Liver (tissue), 9 donors: ENCODE results near the gene GMDS. TPM values are rescaled to one million over a fixed set of nuclear protein-coding genes. Genes with fewer than 3 reads are reported as not detected.

Experiments
- DNase-seq: peaks from one replicate; pipeline ENCODE4 v3.0.0-alpha.2; 2017; ENCODE audit warnings: low spot score
- H3K27ac ChIP-seq, 2 donors: one replicate each; pipeline ENCODE4 v1.7.0; 2013; ENCODE audit warnings: inconsistent platforms in 2 of 2, low read length in 2 of 2, control low read depth in 1 of 2, low read depth in 1 of 2, mild to moderate bottlenecking in 1 of 2
- H3K27me3 ChIP-seq, 4 donors: one replicate each; pipeline versions ENCODE4 v1.6.1 to v1.7.0; 2013; ENCODE audit warnings: low read length in 3 of 4, inconsistent platforms in 1 of 4, mild to moderate bottlenecking in 1 of 4, moderate library complexity in 1 of 4; ENCODE audit not compliant: control insufficient read depth in 4 of 4, insufficient read depth in 4 of 4
- H3K36me3 ChIP-seq, 4 donors: one replicate each; pipeline versions ENCODE4 v1.6.1 to v1.7.0; 2013; ENCODE audit warnings: low read length in 3 of 4, mild to moderate bottlenecking in 3 of 4, low read depth in 1 of 4, moderate library complexity in 1 of 4; ENCODE audit not compliant: control insufficient read depth in 4 of 4, insufficient read depth in 3 of 4
- H3K4me1 ChIP-seq, 4 donors: one replicate each; pipeline versions ENCODE4 v1.6.1 to v1.7.0; 2013; ENCODE audit warnings: low read length in 3 of 4, mild to moderate bottlenecking in 3 of 4, moderate library complexity in 1 of 4; ENCODE audit not compliant: control insufficient read depth in 4 of 4, insufficient read depth in 4 of 4
- H3K4me3 ChIP-seq, 3 donors: one replicate each; pipeline versions ENCODE4 v1.6.1 to v1.7.0; 2013; ENCODE audit warnings: low read length in 3 of 3, control low read depth in 1 of 3, low read depth in 1 of 3, mild to moderate bottlenecking in 1 of 3
- H3K9ac ChIP-seq, 2 donors: one replicate each; pipeline ENCODE4 v1.7.0; 2013; ENCODE audit warnings: low read length in 2 of 2, mild to moderate bottlenecking in 2 of 2, moderate library complexity in 2 of 2, control low read depth in 1 of 2, low read depth in 1 of 2
- H3K9me3 ChIP-seq, 4 donors: one replicate each; pipeline versions ENCODE4 v1.6.1 to v1.7.0; 2013; ENCODE audit warnings: low read length in 3 of 4; ENCODE audit not compliant: control insufficient read depth in 4 of 4
- ATF3 ChIP-seq: IDR thresholded peaks from 2 replicates; pipeline ENCODE4 v1.6.1; 2016; ENCODE audit warnings: antibody characterized with exemption
- CTCF ChIP-seq: fragments of 150-350 bp; IDR thresholded peaks from 2 replicates; pipeline ENCODE4 v1.5.1; 2017; ENCODE audit warnings: improper control_type of control experiment, low read depth, low read length; ENCODE audit not compliant: missing input control
- EGR1 ChIP-seq, 2 donors: IDR thresholded peaks; 2 replicates each; pipeline ENCODE4 v1.6.1; 2016 to 2018; ENCODE audit warnings: antibody characterized with exemption in 2 of 2, low read depth in 2 of 2
- FOXA2 ChIP-seq: IDR thresholded peaks from 2 replicates; pipeline ENCODE4 v1.6.1; 2016; ENCODE audit warnings: antibody characterized with exemption
- GABPA ChIP-seq, 2 donors: IDR thresholded peaks in 1 of 2; conservative IDR thresholded peaks in 1 of 2; 2 replicates each; pipeline ENCODE4 v1.6.1; 2016; ENCODE audit warnings: antibody characterized with exemption in 2 of 2, mild to moderate bottlenecking in 1 of 2, moderate library complexity in 1 of 2
- HNF4A ChIP-seq, 2 donors: conservative IDR thresholded peaks; 2 replicates each; pipeline ENCODE4 v1.6.1; 2016; ENCODE audit warnings: antibody characterized with exemption in 2 of 2, mild to moderate bottlenecking in 2 of 2
- HNF4G ChIP-seq: IDR thresholded peaks from 2 replicates; pipeline ENCODE4 v1.6.1; 2016; ENCODE audit warnings: antibody characterized with exemption
- NR2F2 ChIP-seq: IDR thresholded peaks from 2 replicates; pipeline ENCODE4 v1.6.1; 2016; ENCODE audit warnings: antibody characterized with exemption
- RAD21 ChIP-seq, 2 donors: IDR thresholded peaks; 2 replicates each; pipeline ENCODE4 v1.6.1; 2016; ENCODE audit warnings: antibody characterized with exemption in 2 of 2, mild to moderate bottlenecking in 2 of 2
- REST ChIP-seq: IDR thresholded peaks from 2 replicates; pipeline ENCODE4 v1.6.1; 2016; ENCODE audit warnings: antibody characterized with exemption, mild to moderate bottlenecking
- SP1 ChIP-seq: IDR thresholded peaks from 2 replicates; pipeline ENCODE4 v1.6.1; 2018; ENCODE audit warnings: antibody characterized with exemption, mild to moderate bottlenecking
- TAF1 ChIP-seq: conservative IDR thresholded peaks from 2 replicates; pipeline ENCODE4 v1.6.1; 2016; ENCODE audit warnings: antibody characterized with exemption, mild to moderate bottlenecking
- YY1 ChIP-seq: IDR thresholded peaks from 2 replicates; pipeline ENCODE4 v1.6.1; 2016; ENCODE audit warnings: antibody characterized with exemption, mild to moderate bottlenecking
- ZBTB33 ChIP-seq: IDR thresholded peaks from 2 replicates; pipeline ENCODE4 v1.6.1; 2016; ENCODE audit warnings: antibody characterized with exemption
- WGBS: extraction: QIAGEN DNeasy Blood & Tissue Kit; methylation state at CpG from one replicate; pipeline ENCODE4 v1.1.7; 2013; 5-methylcytosine and 5-hydroxymethylcytosine counted together
- polyA plus RNA-seq, 2 donors: library from polyadenylated mRNA; stranded (reverse) in 1 of 2; unstranded in 1 of 2; fragments of 200-250 nt in 1 of 2; fragments of >200 nt in 1 of 2; fragmentation: Nextera tagmentation in 1 of 2; extraction: Ambion mirVana in 1 of 2; gene quantifications; one replicate each; pipeline versions ENCODE4 v1.2.1 to v1.2.3, GENCODE V29; 2013 to 2015
- total RNA-seq, 2 donors: library from RNA; depleted of rRNA; stranded (reverse); fragments of >200 nt; gene quantifications; one replicate each; pipeline ENCODE4 v1.2.3, GENCODE V29; 2014
- donor health status: healthy.
- donor health status: healthy.
- donor health status: healthy.
- donor health status: healthy.
- donor health status: healthy.

Gene GMDS
- total and polyA plus RNA-seq, 4 donors: 3.5 to 15.6 (median 13.0) TPM

- no peak for DNase-seq
- H3K4me1 ChIP-seq: no peaks in the 10 kb centered on the region
- TF ChIP-seq NR2F2: no peak
- TF ChIP-seq YY1: no peak
- no peak for TF ChIP-seq FOXA2
- TF ChIP-seq GABPA (IDR thresholded peaks at IDR 0.05 in 1 of 2, conservative IDR thresholded peaks at IDR 0.05 in 1 of 2): no peak
- no peak for TF ChIP-seq SP1
- no peak for TF ChIP-seq HNF4A (conservative IDR thresholded peaks at IDR 0.05)
- no peak for TF ChIP-seq EGR1 (IDR thresholded peaks at IDR 0.05; ENCODE audit: low read depth in 2 of 2)
- TF ChIP-seq TAF1: no peak
- no peak for TF ChIP-seq HNF4G
- TF ChIP-seq RAD21 (IDR thresholded peaks at IDR 0.05): no peak
- no peaks in the 10 kb centered on the region for H3K27me3 ChIP-seq
- no peak overlapping the region for H3K9ac ChIP-seq
- H3K9me3 ChIP-seq: peaks cover 0 to 7% (median 2%) of the 10 kb centered on the region in 4 donors
- peaks cover 0 to 3% (median 0%) of the 10 kb centered on the region in 4 donors for H3K36me3 ChIP-seq
- no peak overlapping the region for H3K4me3 ChIP-seq
- no peak overlapping the region for H3K27ac ChIP-seq
- 96% methylated on average over 4 of the region's 4 CpGs for WGBS
These were observed 312.1 kb downstream of the GMDS start for GRCh38 chr6:1933292-1933691.

GRCh38 chr6:1931817-1932216 lies 313.6 kb downstream of the GMDS start:
- Histone ChIP-seq H3K9ac (no peak overlapping the region), H3K9me3 (peaks cover 0 to 5% (median 2%) of the 10 kb centered on the region in 4 donors), H3K27me3 (no peaks in the 10 kb centered on the region), H3K4me3 (no peak overlapping the region), H3K4me1 (no peaks in the 10 kb centered on the region), H3K36me3 (peaks cover 0 to 3% (median 0%) of the 10 kb centered on the region in 4 donors), H3K27ac (no peak overlapping the region)
- no peak for DNase-seq
- WGBS: over 99% methylated on average over 5 of the region's 5 CpGs
- TF ChIP-seq ATF3: no peak
- TF ChIP-seq YY1: no peak
- no peak for TF ChIP-seq RAD21 (IDR thresholded peaks at IDR 0.05)
- no peak for TF ChIP-seq ZBTB33
- TF ChIP-seq GABPA (IDR thresholded peaks at IDR 0.05 in 1 of 2, conservative IDR thresholded peaks at IDR 0.05 in 1 of 2): no peak
- no peak for TF ChIP-seq TAF1
- no peak for TF ChIP-seq EGR1 (IDR thresholded peaks at IDR 0.05; ENCODE audit: low read depth in 2 of 2)
- TF ChIP-seq HNF4G: no peak
- no peak for TF ChIP-seq REST
- no peak for TF ChIP-seq CTCF
- no peak for TF ChIP-seq HNF4A (conservative IDR thresholded peaks at IDR 0.05)
- TF ChIP-seq FOXA2: no peak
- no peak for TF ChIP-seq NR2F2
